ENCODE measurements around the gene ACAP2. TPM values are rescaled to one million over a fixed set of nuclear protein-coding genes. Genes with fewer than 3 reads are reported as not detected.

ACAP2 gene
- total RNA-seq, 1 experiment from 2014 or later, result 71.4 TPM

- in situ Hi-C loops (cut with HindIII; ENCODE audit: low pct_unique_long_range_greater_than_20kb, low sequenced_read_pairs), result no loop called here
- DNase-seq (ENCODE audit: low read depth, low spot score), result no peak
Observed at GRCh38 chr3:195259154-195259474, 183.7 kb downstream of the ACAP2 start.

GRCh38 chr3:195258449-195259153, 184.2 kb downstream of the ACAP2 start:
- in situ Hi-C loops (cut with HindIII; ENCODE audit: low pct_unique_long_range_greater_than_20kb, low sequenced_read_pairs), result no loop called here
- DNase-seq (ENCODE audit: low read depth, low spot score), result no peak

- in situ Hi-C loops (cut with HindIII; ENCODE audit: low pct_unique_long_range_greater_than_20kb, low sequenced_read_pairs), result no loop called here
- no peak for DNase-seq (ENCODE audit: low read depth, low spot score)
Observed at GRCh38 chr3:195257454-195258448, 185.1 kb downstream of the ACAP2 start.

- in situ Hi-C loops (cut with HindIII; ENCODE audit: low pct_unique_long_range_greater_than_20kb, low sequenced_read_pairs), result no loop called here
- DNase-seq (ENCODE audit: low read depth, low spot score), result no peak
Observed at GRCh38 chr3:195256639-195257453, 186.0 kb downstream of the ACAP2 start.

- no peak for DNase-seq (ENCODE audit: low read depth, low spot score)
- in situ Hi-C loops (cut with HindIII; ENCODE audit: low pct_unique_long_range_greater_than_20kb, low sequenced_read_pairs), result no loop called here
Observed at GRCh38 chr3:195255571-195256501, 187.0 kb downstream of the ACAP2 start.

- in situ Hi-C loops (cut with HindIII; ENCODE audit: low pct_unique_long_range_greater_than_20kb, low sequenced_read_pairs), result no loop called here
Observed at GRCh38 chr3:195255176-195255500, 187.7 kb downstream of the ACAP2 start.

GRCh38 chr3:195254454-195255175, 188.2 kb downstream of the ACAP2 start:
- in situ Hi-C loops (cut with HindIII; ENCODE audit: low pct_unique_long_range_greater_than_20kb, low sequenced_read_pairs), result no loop called here
- DNase-seq (ENCODE audit: low read depth, low spot score), result no peak

More at GRCh38 chr3:195255176-195255500, 187.7 kb downstream of the ACAP2 start:
- DNase-seq (ENCODE audit: low read depth, low spot score), result no peak

- in situ Hi-C loops (cut with HindIII; ENCODE audit: low pct_unique_long_range_greater_than_20kb, low sequenced_read_pairs), result no loop called here
- DNase-seq (ENCODE audit: low read depth, low spot score), result no peak
Observed at GRCh38 chr3:195253923-195254432, 188.8 kb downstream of the ACAP2 start.

- no peak for DNase-seq (ENCODE audit: low read depth, low spot score)
Observed at GRCh38 chr3:195251336-195252065, 191.3 kb downstream of the ACAP2 start.

GRCh38 chr3:195250473-195251251, 192.2 kb downstream of the ACAP2 start:
- in situ Hi-C loops (cut with HindIII; ENCODE audit: low pct_unique_long_range_greater_than_20kb, low sequenced_read_pairs), result no loop called here
- DNase-seq (ENCODE audit: low read depth, low spot score), result peak; percentile 49

More at GRCh38 chr3:195251336-195252065, 191.3 kb downstream of the ACAP2 start:
- in situ Hi-C loops (cut with HindIII; ENCODE audit: low pct_unique_long_range_greater_than_20kb, low sequenced_read_pairs), result no loop called here

- in situ Hi-C loops (cut with HindIII; ENCODE audit: low pct_unique_long_range_greater_than_20kb, low sequenced_read_pairs), result no loop called here
- no peak for DNase-seq (ENCODE audit: low read depth, low spot score)
Observed at GRCh38 chr3:195249858-195250464, 192.9 kb downstream of the ACAP2 start.

- no peak for DNase-seq (ENCODE audit: low read depth, low spot score)
- in situ Hi-C loops (cut with HindIII; ENCODE audit: low pct_unique_long_range_greater_than_20kb, low sequenced_read_pairs), result no loop called here
Observed at GRCh38 chr3:195249057-195249770, 193.6 kb downstream of the ACAP2 start.

GRCh38 chr3:195248281-195248680, 194.5 kb downstream of the ACAP2 start:
- DNase-seq (ENCODE audit: low read depth, low spot score), result no peak
- in situ Hi-C loops (cut with HindIII; ENCODE audit: low pct_unique_long_range_greater_than_20kb, low sequenced_read_pairs), result no loop called here

GRCh38 chr3:195247863-195248189, 195.0 kb downstream of the ACAP2 start:
- in situ Hi-C loops (cut with HindIII; ENCODE audit: low pct_unique_long_range_greater_than_20kb, low sequenced_read_pairs), result no loop called here
- no peak for DNase-seq (ENCODE audit: low read depth, low spot score)
